B cell (primary cell): ENCODE data around the gene FGFR1OP2.

Experiments
- EZH2 ChIP-seq: IDR thresholded peaks from 2 replicates; pipeline ENCODE4 v1.6.1; 2012; ENCODE audit warnings: borderline replicate concordance, low read depth, mild to moderate bottlenecking, moderate library complexity, low read length; ENCODE audit not compliant: insufficient read depth, poor library complexity, severe bottlenecking
- TF ChIP-seq, protein P1 (sequence below): fragments of 200-600 bp; IDR thresholded peaks from one replicate; pipeline ENCODE4 v1.8.0; 2022; ENCODE audit warnings: antibody characterized with exemption, mild to moderate bottlenecking

DNA sequence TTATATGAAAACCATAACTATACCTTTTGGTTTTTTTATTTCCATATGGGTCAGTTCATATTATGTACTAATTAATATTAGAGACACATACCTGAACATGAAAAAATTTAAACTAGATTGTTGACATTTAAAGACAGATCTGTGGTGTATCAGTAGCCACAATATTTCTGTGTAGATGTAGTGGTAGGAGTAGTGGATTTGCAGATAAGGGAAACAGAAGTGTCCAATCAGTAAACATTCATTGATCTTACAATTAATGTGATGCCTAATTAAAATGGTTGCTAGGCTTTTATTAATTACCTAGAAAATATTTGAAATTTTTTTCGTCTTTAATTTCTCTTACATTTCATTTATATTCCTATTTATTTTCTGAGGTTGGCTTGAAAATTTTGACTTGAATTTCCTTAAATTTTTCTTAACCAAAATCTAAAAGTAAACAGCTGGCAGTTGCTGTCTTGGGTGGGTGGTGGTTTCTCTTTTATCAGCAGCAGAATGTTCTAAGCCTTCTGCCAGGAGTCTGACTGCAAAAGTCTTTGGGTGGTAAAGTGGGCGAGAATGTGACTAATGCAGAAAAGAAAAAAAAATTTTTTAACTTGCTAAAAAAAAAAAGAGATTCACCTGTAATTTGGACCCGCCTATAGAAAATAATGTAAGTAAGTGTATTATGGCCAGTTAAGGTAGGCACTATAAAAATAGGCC is 2.4 kb downstream of the FGFR1OP2 start:
- no peak for TF ChIP-seq EZH2
- TF ChIP-seq, protein P1, sequence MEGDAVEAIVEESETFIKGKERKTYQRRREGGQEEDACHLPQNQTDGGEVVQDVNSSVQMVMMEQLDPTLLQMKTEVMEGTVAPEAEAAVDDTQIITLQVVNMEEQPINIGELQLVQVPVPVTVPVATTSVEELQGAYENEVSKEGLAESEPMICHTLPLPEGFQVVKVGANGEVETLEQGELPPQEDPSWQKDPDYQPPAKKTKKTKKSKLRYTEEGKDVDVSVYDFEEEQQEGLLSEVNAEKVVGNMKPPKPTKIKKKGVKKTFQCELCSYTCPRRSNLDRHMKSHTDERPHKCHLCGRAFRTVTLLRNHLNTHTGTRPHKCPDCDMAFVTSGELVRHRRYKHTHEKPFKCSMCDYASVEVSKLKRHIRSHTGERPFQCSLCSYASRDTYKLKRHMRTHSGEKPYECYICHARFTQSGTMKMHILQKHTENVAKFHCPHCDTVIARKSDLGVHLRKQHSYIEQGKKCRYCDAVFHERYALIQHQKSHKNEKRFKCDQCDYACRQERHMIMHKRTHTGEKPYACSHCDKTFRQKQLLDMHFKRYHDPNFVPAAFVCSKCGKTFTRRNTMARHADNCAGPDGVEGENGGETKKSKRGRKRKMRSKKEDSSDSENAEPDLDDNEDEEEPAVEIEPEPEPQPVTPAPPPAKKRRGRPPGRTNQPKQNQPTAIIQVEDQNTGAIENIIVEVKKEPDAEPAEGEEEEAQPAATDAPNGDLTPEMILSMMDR: no peak
